Stimulated activated CD8-positive, alpha-beta memory T cell treated with anti-CD3 and anti-CD28 coated beads, Interleukin-15, amount 100 ng/mL, for 24 hours (primary cell): ENCODE results near the gene PARD3B.

ENCODE experiments used
- DNase-seq: peaks from one replicate; pipeline ENCODE4 v3.0.0-alpha.2; 2020; ENCODE audit warnings: low read depth

The PARD3B gene

DNA sequence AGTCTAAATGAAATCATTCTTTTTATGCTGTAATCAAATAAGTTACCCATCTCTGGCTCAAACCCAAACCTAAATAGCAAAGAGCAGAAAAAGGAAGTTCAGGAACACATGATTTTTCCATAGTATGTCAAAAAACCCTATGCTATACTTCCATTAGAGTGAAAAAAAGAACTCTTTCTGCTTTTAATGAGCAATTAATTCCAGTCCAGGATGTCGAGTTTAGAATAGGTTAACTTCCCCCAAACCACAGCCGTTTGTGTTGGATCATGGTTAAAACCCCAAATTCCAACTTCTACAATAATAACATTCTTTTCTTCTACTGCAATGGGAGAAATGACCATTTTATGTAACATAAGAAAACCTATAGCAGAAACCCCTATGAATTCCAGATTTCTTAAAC is 965.9 kb downstream of the PARD3B start:
- DNase-seq = no peak

DNA sequence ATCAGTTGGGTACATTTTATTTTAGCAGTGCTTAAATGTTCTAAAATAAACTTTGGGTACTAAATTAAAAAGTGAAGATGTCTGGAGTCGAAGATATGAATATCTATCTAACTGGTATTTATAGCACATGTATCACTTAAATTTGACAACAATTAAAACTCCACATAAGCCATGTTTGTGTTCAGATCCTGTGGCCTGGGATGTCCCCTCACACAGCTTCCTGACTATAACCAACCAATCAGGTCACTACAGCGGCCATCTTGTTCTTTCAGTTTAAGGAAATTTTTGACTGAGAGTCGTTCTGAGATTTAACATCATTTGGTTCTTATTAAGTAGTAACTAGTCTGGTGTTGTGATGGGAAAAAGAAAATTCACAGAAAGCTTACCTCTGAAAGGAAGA is 966.4 kb downstream of the PARD3B start:
- no peak for DNase-seq

GRCh38 chr2:205520311-205520710 is 975.0 kb downstream of the PARD3B start:
- DNase-seq = no peak

DNA sequence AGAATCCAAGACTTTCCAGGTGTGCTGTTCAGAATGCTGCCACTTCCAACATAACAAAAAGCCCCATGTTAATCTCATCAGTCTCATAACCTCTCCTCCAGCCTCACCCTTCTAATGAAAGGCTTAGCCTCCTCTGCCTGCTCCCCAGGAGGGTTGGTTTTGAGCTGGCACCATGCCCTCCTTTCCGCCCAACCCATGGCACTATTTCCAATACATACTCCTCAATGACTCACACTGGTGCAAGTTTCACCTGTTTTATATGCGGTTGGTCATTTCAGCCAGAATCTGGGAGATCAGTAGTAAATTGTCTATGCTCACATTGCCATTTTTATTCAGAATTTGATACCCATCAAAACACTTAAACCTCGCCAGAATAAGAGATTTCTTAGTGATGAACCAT is 979.4 kb downstream of the PARD3B start:
- DNase-seq = no peak

- DNase-seq = no peak
Observed at GRCh38 chr2:205527801-205528200, 982.5 kb downstream of the PARD3B start.

GRCh38 chr2:205531072-205531471 is 985.8 kb downstream of the PARD3B start:
- no peak for DNase-seq

DNA sequence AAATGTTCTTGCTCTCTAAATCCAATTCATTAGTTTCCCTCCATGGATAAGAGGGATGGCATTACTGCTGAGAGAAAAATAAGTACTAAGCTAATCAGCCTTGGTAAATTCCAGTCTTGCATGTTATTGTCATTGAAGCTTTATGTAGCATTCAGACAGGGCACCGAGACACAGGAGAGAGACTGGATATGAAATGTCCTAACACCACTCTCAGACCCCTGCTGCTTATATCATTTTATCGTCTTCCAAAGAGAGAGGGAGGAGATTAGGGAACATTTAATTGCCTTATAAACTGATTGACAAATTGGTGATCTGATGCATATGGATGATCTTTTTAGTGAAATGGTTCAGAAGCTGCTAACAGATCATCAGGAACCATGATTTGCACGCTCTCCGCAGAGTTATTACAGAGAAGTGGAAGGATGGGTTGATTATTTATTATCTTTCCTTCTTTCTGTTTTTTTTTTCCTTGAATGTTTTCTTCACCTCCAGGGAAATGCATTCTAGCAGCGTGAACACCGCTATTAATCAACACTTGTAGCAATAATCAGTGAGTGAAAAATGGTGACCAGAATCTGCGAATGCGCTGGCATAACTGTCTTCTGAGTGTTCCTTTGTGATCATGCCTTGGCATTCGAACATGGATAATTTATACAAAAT is 986.3 kb downstream of the PARD3B start:
- no peak for DNase-seq

- DNase-seq = no peak
Observed at GRCh38 chr2:205535001-205535400, 989.7 kb downstream of the PARD3B start.

GRCh38 chr2:205539603-205540002 is 994.3 kb downstream of the PARD3B start:
- DNase-seq = no peak

GRCh38 chr2:205540036-205540435 is 994.8 kb downstream of the PARD3B start:
- no peak for DNase-seq

DNA sequence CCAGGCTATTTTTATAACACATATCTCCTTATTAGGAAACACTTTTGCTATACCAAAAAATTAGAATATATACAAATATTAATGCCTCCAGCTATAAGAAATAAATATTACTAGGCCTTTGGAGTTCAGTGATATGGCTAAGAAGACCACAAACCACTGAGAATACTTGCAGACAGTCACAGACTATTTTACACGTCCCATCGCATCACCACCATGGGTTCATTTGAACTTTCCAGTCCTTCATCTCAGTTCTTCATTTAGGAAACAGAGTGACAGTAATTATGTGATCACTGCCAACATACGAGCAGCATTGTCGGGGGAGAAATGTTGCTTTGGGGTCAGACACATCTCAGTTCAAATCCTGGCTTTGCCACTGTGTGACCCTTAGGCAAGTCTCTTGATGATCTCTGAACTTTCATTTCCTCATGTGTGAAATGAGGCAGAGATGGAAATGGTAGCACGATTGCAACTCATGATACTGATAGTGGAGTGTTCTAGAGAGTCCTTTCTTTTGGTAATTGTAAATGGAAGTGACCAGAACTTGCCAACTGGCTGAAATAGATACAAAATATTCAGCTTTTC is 998.1 kb downstream of the PARD3B start:
- DNase-seq = no peak

GRCh38 chr2:205543937-205544702 is 998.8 kb downstream of the PARD3B start:
- no peak for DNase-seq

GRCh38 chr2:205545971-205546816 is 1000.9 kb downstream of the PARD3B start:
- no peak for DNase-seq

DNA sequence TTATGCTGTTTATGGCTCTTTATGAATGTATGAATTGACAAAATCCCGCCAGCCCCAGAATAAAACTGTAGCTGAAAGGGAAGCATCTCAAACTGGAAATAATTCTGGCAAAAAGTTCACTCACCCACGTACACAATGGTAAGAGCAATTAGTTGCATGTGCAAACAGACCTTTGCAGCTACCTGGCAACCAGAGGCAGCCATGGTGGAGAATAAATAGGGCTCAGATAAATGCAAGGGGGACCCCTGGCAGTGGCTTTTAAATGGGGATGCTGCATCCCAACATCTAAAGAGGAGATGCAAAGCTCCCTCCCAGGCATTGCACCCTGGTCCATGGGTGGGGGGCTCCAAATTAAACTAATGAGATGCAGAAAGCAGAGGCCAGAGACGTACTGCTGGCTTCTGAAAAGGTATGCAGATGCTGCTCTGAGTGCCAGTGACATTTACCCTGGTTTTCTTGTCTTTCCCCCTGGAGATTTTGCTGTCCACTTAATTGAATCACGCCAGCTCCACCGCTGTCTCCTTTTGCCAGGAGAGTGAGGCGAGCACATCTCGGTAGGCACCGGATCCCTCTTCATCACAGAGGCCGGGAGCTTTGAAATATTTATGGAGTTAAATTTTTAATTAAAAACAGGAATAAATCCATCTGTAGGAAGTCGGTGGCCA is 1010.4 kb downstream of the PARD3B start:
- DNase-seq = no peak

DNA sequence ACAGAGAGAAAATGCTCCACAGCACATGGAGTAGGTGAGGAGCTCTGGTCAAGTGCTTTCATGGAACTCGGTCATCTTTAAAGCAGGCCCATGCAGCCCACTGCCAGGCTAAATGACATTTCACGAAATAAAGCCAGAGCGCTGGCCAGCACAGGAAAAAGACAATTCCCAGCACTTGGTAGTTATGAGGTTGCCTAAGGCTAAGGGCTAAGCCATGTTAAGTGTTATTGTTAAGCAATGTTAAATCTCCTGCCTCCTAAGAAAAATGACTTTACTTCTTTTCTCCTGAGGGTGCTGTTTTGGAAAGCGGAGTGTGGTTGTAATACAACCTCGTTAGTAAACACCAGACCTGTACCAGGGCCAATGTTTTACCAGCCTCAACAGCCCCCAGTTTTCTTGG is 1011.1 kb downstream of the PARD3B start:
- no peak for DNase-seq

DNA sequence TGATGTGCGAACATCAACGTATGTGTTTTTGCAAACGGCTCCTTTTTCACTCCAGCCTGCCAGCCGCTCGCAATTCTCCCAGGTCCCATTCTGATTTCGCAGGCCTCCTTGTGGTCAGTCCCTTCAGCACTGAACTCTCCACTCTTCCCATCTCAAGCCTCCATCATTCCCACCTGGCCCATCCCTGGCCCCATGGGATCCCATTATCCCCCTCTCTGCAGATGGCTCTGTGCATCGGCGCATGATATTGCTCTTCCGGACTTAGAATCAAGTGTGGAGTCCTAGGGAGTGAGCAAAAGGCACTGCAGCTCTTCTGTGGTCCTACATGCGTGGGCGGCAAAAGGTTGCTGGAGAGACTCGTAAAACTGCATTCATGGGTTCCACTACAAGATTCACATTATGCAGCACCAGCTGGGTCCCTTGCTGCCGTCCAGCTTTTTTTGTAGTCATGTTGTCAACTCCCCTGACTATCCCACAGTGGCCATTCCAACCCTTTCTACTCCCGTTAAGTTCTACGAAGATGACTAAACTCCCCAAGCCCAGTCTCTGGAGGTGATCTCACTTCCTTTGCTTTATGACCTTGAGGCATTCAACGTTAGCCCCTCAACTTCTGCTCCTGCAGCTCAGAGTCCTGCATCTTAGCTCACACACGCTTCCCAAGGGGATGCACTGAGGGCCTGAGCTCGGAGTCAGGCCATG is 1011.7 kb downstream of the PARD3B start:
- no peak for DNase-seq

GRCh38 chr2:205557873-205558272 is 1012.6 kb downstream of the PARD3B start:
- DNase-seq = no peak

DNA sequence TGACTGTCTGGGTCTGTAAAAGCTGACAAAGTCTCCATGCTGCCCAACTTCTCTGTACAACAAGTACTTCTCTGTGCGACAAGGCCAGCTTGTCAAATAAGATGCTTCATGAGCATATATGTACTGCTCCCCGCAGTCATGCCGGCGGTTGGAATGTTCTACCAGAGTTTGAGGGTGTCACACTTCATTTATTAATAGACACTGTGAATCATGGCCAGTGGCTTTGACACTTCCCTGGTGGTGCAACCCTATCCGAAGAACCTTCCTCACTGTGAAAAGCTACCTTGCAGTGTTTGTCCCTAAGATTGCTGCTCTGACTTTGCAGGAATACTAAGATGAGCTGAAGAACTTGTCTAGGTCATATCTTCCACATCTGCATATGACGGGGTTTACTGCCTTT is 1016.2 kb downstream of the PARD3B start:
- DNase-seq = no peak

- no peak for DNase-seq
Observed at GRCh38 chr2:205563646-205564045, 1018.4 kb downstream of the PARD3B start.

DNA sequence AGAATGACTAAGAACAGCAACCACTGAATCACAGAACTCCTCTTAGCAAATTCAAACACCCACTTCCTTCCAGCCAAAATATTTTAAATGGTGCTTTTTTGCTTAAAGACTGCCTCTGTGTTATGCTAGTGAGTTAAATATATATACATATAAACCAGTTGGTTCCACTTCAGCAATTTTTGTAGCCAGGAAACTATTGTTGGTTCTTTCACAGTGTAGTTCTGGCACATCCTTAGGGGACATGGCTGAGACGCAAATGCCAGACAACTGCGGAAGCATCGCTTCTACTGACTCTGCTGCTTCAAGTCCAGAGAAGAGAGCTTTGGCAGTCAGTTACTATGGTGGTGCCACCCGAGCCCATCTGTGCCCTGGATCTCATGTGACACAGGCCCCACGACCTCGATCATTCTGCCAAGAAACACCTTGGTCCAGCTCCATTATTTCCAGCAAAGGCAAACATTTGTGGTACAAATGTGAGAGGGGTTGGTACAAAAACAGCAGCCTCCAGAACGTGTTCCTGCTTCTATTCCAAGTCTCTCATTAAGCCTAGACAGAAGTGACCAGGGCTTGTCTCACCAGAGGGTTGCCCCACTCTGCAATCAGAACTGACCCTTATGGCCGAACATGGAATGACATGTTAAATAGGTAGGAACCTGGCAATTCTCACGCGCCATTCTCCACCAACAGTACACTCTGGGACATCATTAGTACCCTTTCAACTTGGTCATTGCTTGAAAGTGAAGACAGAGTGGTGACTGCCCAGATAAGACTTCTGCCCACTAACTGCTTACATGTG is 1019.3 kb downstream of the PARD3B start:
- DNase-seq = no peak

- no peak for DNase-seq
Observed at GRCh38 chr2:205565142-205565522, 1019.9 kb downstream of the PARD3B start.
